GM18867 (cell line): ENCODE measurements around the gene RAP2C.
"Not testable (repeated sequence)": the region's sequence is repeated elsewhere in the genome, so short reads cannot be mapped to it uniquely, and the experiment has no call there.

Experiments
- ATAC-seq: cut with Tn5 transposase; IDR thresholded peaks from one replicate; pipeline ENCODE4 v1.9.1; 2021; ENCODE audit warnings: mild to moderate bottlenecking, moderate library complexity; ENCODE audit not compliant: unreplicated experiment

Gene RAP2C

DNA sequence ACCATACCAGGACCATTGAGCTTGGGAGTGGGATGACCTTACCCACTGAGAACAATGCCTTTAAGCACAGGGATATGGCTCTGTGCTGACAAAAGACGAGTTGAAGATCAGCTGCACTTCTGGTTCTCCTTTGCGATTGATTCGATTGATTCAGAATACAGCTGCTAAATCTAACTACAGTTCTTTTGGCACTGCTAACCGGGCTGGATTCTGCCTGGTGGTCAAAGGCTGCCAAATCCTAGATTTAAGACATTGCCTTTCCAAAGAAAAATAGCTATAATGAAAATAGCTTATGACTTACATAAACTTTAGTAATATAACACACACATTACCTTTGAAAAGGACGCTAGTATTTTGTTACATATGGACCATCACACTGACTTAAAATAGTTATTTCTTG is 18.3 kb downstream of the RAP2C start:
- no peak for ATAC-seq

DNA sequence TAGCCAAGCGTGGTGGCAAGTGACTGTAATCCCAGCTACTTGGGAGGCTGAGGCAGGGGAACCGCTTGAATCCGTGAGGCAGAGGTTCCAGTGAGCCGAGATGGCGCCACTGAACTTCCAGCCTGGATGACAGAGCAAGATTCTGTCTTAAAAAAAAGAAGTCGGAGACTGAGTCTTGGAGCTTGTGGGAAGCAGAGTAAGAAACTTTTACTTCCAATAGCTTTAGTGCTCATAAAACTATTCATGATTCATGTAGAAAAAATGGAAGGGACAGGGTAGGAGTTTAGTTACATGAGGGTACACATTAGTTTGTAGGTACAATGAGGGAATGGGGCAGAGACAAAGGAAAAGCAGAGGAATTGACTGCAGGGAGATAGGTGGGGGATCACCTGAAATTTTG is 19.3 kb downstream of the RAP2C start:
- no peak for ATAC-seq

GRCh38 chrX:132193872-132194574 is 25.2 kb downstream of the RAP2C start:
- ATAC-seq = no peak

- no peak for ATAC-seq
These were observed 27.3 kb downstream of the RAP2C start for GRCh38 chrX:132191938-132192337.

DNA sequence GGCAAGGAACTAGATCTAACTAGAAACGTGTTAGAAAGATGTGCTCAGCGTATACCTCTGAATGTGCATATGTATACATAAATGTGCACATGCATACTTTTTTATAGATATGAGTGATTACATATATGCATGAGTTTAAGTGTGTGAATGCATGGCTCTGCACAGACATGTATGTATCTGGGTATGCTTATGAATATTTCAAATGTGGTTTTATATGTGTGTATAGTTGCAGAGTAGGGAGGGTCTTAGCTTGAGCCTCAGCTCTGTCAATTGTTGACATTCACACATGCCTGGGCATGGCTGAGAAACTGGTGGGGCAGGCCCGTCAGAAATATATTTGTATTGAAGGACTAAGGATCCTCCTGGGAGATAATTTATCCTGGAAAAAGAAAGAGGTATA is 31.1 kb downstream of the RAP2C start:
- no peak for ATAC-seq

DNA sequence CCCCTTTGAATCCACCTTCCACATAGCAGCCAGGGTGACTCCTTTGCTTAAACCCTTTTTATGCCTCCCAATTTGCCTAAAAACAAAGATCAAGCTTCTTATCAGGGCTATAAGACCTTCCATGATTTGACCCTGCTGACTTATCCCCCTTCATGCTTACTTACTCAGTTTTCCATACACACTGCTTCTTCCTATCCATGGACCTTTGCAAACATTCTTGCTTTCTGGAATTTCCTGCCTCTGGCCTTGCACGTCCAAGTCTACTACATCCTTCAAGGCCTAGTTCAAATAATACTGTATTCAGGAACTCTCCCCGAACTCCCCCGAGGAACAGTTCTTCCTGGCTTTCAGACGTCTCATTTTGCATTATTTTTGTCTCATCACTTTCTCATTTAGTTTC is 31.8 kb downstream of the RAP2C start:
- no peak for ATAC-seq

GRCh38 chrX:132184871-132185270 is 34.4 kb downstream of the RAP2C start:
- no peak for ATAC-seq

DNA sequence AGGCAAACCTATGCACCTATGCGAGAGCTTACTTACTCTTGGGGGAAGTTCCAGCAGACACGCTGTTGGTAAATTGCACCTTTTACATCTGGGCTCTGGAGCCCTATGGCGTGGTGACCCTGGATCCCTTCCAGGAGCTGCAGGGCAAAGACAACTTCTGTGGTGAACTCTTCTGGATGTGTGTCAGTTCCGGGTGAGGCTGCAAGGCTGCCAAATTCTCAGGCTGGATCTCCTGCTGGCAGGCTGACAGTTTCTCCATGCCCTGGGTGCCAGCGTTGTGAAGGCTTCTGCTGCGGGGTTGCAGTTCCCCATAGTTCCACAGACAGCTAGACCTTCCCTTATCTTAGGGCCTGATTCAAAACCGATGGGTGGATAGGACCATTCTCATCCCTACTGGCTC is 37.9 kb downstream of the RAP2C start:
- no peak for ATAC-seq

GRCh38 chrX:132180929-132181328 is 38.3 kb downstream of the RAP2C start:
- ATAC-seq = no peak

GRCh38 chrX:132173647-132174046 is 45.6 kb downstream of the RAP2C start:
- no peak for ATAC-seq

DNA sequence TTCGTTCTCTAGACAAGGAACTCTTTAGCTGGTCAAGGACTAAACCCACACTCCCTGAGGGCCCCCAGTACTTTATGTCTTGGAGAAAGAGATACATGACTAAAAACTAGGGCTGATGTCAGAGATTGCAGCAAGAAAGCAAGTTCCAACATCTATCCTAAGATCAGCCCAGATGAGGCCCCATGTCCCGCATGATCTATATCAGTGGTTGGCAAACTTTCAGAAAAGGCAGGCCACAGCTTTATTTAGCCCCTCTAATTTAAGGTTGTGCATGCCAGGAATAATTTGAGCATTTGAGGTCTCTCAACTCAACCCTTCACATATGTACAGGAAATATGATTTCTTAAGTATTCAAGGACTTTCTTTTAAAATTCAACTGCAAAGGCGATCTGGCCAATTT is 47.4 kb downstream of the RAP2C start:
- no peak for ATAC-seq

DNA sequence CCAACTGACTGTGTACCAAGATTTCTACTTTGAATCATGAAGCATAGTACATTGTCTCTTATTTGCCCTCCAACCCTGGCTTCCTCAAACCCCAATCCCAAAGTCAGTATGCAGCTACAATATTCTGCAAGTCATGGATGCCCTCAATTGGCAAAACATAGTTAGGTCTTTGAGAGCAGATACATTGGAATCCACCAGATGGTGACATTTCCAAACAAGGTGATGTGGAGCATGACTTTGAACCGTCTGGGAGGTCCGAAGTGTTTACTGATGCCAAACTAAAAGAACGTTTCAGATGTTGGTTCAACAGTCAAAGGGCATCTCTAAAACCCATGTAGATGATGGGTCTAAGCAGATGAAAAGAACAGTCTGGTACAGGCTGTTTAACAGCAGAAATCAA is 47.8 kb downstream of the RAP2C start:
- no peak for ATAC-seq

DNA sequence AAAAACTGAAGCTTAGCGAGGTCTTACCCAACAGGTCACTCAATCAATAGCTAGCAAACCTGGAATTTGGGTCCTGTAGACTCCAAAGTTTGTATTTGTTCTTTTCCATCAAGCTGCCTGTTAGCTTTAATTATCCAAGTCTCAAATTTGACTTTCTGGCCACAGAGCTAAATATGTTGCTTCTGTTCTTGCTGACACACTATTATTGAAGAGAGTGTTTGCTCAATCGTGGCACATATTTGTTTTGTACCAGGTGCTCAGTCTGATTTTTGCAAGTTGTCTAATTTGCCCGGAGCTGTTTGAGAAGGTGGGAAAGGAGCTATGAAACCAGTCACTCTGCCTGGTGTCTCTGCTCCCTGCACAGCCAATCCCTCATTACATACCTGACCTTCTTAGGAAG is 49.7 kb downstream of the RAP2C start:
- no peak for ATAC-seq

GRCh38 chrX:132165651-132166050 is 53.6 kb downstream of the RAP2C start:
- no peak for ATAC-seq

DNA sequence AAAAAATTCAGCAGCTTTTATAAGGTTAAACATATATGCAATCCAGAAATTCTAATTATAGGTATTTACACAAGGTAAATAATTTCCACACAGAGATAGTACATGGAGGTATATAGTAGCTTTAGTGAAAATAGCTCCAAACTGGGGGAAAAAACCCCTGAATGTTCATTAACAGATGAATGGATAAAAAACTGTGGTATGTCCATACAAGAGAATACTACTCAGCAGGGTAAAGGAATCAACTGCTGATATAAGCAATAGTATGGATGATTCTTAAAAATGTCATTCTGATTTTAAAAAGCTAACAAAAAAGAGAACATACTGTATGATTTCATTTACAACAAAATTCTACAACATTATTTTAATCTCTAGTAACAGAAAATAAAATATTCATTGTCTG is 54.2 kb downstream of the RAP2C start:
- ATAC-seq = no peak

DNA sequence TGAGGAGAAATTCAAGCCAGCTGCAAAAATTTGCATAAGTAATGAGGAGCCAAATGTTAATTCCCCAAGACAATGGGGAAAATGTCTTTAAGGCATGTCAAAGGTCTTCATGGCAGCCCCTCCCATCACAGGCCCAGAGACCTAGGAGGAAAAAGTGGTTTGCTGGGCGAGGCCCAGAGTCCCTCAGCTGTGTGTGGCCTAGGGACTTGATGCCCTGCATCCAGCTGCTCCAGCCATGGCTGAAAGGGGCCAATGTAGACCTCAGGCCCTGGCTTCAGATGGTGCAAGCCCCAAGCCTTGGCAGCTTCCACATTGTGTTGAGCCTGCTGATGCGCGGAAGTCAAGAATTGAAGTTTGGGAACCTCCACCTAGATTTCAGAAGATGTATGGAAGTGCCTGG is 56.2 kb downstream of the RAP2C start:
- ATAC-seq = not testable (repeated sequence)

DNA sequence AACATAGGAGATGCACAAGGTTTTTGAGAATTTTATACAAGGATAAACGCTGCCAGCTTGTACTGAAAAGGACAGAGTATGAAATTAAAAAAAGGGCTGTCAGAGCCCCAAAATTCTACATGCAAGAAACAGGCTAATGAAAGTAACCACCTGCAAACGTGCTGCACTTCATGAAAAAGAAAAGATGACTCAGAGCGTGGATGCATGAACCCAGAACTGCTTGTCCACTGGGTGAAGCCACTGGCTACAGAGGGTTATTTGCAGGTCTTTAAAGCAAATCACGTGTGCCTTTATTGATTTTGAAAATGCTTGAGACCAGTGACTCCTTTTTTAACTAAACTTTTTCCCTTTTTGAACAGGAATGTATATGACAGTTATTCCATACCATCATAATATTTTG is 66.1 kb downstream of the RAP2C start:
- ATAC-seq = no peak
